ENCODE measurements around the gene TACR2. TPM values are rescaled to one million over a fixed set of nuclear protein-coding genes. Genes with fewer than 3 reads are reported as not detected.

TACR2 gene
- total RNA-seq, 1 donor from 2014 or later, result not detected

GRCh38 chr10:69410487-69410886 is 6.2 kb downstream of the TACR2 start:
- TF ChIP-seq CTCF (IDR thresholded peaks at IDR 0.05), result no peak
- intact Hi-C loops (cut with micrococcal nuclease), result loop anchor here (1.0 to 5.0 kb wide), 5 partner anchors 14 to 509 kb away; partner anchors contain the start of gene DDX50
- Mint-ChIP-seq H3K27me3 (peaks cover 5% of the 10 kb centered on the region), H3K4me1 (peaks cover 28% of the 10 kb centered on the region), H3K36me3 (ENCODE audit: low read depth) (no peaks in the 10 kb centered on the region), H3K27ac (no peak overlapping the region), H3K4me3 (peak overlapping the region; percentile 9), H3K9me3 (no peaks in the 10 kb centered on the region)
- ChIA-PET POLR2A (interaction anchor here (0.7 to 1.1 kb wide), 2 partner anchors 18 to 92 kb away, joined by 4 to 15 read pairs; no protein-coding TSS in a partner anchor), CTCF (interaction anchor here (1.7 kb wide), 1 partner anchor 98 kb away, joined by 4 read pairs; no protein-coding TSS in a partner anchor)
- ATAC-seq (ENCODE audit: low read depth) (no peak), DNase-seq (no peak)

DNA sequence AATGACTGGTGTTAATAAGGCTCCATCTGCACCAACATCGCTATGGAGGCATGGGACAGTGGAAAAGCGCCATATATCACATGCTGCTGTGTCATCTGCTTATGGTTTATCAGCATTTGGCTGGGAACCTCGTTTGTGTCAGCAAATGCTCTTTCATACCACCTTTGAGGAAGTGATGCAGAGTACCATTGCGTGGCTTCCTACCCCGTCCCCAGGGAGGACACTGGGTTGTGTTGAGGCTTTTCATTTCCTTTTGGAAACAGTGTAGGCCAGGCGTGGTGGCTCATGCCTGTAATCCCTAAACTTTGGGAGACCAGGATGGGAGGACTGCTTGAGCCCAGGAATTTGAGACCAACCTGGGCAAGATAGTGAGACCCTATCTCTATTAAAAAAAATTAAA is 6.8 kb downstream of the TACR2 start:
- ATAC-seq (ENCODE audit: low read depth), result peak; percentile 58
- Mint-ChIP-seq H3K36me3 (ENCODE audit: low read depth) (no peaks in the 10 kb centered on the region), H3K4me1 (peaks cover 28% of the 10 kb centered on the region), H3K27ac (peak overlapping the region; percentile 86), H3K27me3 (peaks cover 3% of the 10 kb centered on the region), H3K4me3 (peak overlapping the region; percentile 69), H3K9me3 (no peaks in the 10 kb centered on the region)
- CTCF ChIA-PET, result interaction anchor here (1.7 kb wide), 1 partner anchor 99 kb away, joined by 4 read pairs; no protein-coding TSS in a partner anchor
- intact Hi-C loops (cut with micrococcal nuclease), result loop anchor here (1.0 to 5.0 kb wide), 9 partner anchors 15 to 883 kb away; partner anchors contain the start of genes CCAR1, DDX50, PPA1 and SLC25A16
- TF ChIP-seq CTCF (IDR thresholded peaks at IDR 0.05), result no peak
- peak; percentile 52 for DNase-seq
- POLR2A ChIA-PET, result interaction anchor here (0.7 kb wide), 1 partner anchor 17 kb away, joined by 15 read pairs; no protein-coding TSS in a partner anchor

DNA sequence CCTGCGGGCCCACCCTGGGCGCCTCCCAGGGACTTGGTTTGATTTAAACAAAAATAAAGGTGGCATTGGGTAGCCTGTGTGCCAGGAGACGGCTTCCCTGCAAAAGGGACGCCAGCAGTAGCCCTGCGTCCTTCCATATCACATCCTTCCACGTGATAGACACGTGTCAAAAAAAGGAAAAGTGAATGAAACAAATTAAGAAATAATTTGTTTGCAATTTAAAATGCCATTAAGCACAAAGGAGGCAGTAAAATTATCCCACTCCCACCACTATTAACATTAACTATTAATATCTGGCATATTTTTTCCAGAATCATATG is 7.6 kb downstream of the TACR2 start:
- ChIA-PET POLR2A (interaction anchor here (1.0 to 1.9 kb wide), 5 partner anchors 64 to 453 kb away, joined by 3 to 6 read pairs (median 6); partner anchors contain the start of genes DDX21 and SUPV3L1), CTCF (interaction anchor here (2.4 to 3.0 kb wide), 2 partner anchors 99 to 107 kb away, joined by 7 to 20 read pairs; no protein-coding TSS in a partner anchor)
- intact Hi-C loops (cut with micrococcal nuclease), result loop anchor here (1.0 to 5.0 kb wide), 4 partner anchors 42 to 882 kb away; partner anchors contain the start of genes CCAR1, PPA1, SLC25A16 and TSPAN15
- no peak for DNase-seq
- H3K4me3 Mint-ChIP-seq, result no peak overlapping the region
- no peak for ATAC-seq (ENCODE audit: low read depth)
- no peaks in the 10 kb centered on the region for H3K9me3 Mint-ChIP-seq
- H3K27me3 Mint-ChIP-seq, result no peaks in the 10 kb centered on the region
- peaks cover 28% of the 10 kb centered on the region for H3K4me1 Mint-ChIP-seq
- peaks cover 2% of the 10 kb centered on the region for H3K36me3 Mint-ChIP-seq (ENCODE audit: low read depth)
- no peak for TF ChIP-seq CTCF (IDR thresholded peaks at IDR 0.05)
- peak overlapping the region; percentile 83 for H3K27ac Mint-ChIP-seq

DNA sequence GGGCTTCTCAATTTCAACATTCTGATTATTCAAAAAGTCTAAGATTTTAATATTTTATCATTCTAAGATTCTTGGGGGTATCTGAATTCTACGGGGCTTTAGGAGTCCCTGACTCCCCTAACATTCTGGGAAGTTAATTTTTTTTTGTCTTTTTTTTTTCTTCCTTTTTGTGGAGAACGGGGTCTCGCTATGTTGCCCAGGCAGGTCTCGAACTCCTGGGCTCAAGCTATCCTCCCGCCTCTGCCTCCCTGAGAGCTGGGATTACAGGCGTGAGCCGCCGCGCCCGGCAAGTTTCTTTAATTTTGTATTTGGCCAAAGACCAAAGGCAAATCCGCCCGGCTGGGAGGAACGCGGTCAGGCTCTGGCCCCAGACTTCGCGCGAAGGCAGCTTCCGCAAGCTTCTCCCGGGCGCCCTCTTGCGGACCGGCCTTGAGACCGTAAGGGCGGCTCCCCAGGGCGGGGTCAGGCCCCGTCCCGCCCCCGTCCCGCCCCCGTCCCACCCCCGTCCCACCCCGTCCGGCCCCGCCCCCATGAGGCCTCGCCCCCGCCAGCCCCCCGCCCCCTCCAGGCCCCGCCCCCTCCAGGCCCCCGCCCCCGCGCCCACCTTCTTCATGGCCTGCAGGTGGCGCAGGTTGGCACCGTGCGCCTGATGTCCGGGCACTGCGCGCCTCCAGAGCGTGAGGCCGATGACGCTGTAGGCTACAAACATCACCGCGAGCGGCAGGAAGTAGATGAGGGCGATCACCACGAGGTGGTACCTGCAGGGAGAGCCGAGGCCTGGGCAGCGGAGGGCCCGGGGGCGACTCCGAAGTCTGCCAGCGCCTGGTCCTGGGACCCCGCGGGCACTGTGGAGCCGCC is 8.2 kb downstream of the TACR2 start:
- DNase-seq, result peak; percentile 83
- ChIA-PET CTCF (interaction anchor here (0.9 to 4.2 kb wide), 5 partner anchors 16 to 229 kb away, joined by 3 to 20 read pairs (median 7); no protein-coding TSS in a partner anchor), POLR2A (interaction anchor here (0.6 to 1.9 kb wide), 13 partner anchors 8 to 1077 kb away, joined by 3 to 12 read pairs (median 5); partner anchors contain the start of genes DDX21, HNRNPH3 and SUPV3L1)
- no peak for TF ChIP-seq CTCF (IDR thresholded peaks at IDR 0.05)
- peak overlapping the region; percentile 83 for H3K27ac Mint-ChIP-seq
- H3K9me3 Mint-ChIP-seq, result no peaks in the 10 kb centered on the region
- peaks cover 2% of the 10 kb centered on the region for H3K36me3 Mint-ChIP-seq (ENCODE audit: low read depth)
- peaks cover 28% of the 10 kb centered on the region for H3K4me1 Mint-ChIP-seq
- H3K4me3 Mint-ChIP-seq, result peak overlapping the region; percentile 69
- no peaks in the 10 kb centered on the region for H3K27me3 Mint-ChIP-seq
- peak; percentile 82 for ATAC-seq (ENCODE audit: low read depth)
- intact Hi-C loops (cut with micrococcal nuclease), result loop anchor here (1.0 to 5.0 kb wide), 8 partner anchors 43 to 881 kb away; partner anchors contain the start of genes CCAR1, PPA1, SAR1A and SLC25A16
